Metanephros (tissue), 1 donor: ENCODE data around the gene TCTN3. TPM values are rescaled to one million over a fixed set of nuclear protein-coding genes. Genes with fewer than 3 reads are reported as not detected.

ENCODE experiments used
- total RNA-seq: library from RNA; depleted of rRNA; stranded (reverse); fragments of >200 nt; gene quantifications from one replicate; pipeline ENCODE4 v1.2.3, GENCODE V29; 2014

TCTN3 gene, protein sequence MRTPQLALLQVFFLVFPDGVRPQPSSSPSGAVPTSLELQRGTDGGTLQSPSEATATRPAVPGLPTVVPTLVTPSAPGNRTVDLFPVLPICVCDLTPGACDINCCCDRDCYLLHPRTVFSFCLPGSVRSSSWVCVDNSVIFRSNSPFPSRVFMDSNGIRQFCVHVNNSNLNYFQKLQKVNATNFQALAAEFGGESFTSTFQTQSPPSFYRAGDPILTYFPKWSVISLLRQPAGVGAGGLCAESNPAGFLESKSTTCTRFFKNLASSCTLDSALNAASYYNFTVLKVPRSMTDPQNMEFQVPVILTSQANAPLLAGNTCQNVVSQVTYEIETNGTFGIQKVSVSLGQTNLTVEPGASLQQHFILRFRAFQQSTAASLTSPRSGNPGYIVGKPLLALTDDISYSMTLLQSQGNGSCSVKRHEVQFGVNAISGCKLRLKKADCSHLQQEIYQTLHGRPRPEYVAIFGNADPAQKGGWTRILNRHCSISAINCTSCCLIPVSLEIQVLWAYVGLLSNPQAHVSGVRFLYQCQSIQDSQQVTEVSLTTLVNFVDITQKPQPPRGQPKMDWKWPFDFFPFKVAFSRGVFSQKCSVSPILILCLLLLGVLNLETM
- 48.3 TPM for total RNA-seq

DNA sequence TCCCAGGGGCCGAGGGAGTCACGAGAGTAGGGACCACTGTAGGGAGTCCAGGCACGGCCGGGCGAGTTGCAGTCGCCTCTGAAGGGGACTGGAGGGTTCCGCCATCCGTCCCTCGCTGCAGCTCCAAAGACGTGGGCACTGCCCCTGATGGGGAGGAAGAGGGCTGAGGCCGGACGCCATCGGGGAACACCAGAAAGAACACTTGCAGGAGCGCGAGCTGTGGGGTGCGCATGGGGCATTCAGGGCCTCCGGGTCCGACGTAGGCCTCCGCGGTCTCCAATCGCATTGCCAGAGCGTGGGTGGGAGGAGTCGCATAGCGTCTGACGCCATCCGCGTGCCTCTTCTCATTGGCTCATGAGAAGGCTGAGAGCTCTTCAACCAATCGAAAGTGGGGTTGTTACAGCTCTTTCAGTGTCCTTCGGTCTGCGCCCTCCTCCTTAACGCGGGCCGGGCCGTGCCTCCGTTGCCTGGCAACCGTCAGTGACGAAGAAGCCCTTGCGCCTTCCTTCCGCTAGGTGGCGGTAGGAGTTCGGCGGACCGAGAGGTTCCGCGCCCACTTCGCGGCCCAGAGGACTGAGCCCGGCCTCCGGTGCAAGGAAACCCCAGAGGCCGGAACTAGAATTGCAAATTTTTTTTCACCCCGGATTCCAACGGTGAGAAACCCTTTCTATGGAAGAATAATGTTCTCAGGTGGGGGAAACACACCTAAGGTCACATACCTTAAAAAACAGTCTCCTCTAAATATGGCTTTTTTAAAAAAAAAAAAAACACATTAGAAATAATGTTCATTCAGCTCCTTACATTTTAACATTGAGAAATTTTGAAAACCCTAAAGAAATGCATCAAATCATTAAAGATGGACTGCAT, at the start of gene TCTN3:
TCTN3 (minus strand) TSS at position 260 of the 867 bp plus-strand sequence; CDS start at position 232, 28 bp downstream.

DNA sequence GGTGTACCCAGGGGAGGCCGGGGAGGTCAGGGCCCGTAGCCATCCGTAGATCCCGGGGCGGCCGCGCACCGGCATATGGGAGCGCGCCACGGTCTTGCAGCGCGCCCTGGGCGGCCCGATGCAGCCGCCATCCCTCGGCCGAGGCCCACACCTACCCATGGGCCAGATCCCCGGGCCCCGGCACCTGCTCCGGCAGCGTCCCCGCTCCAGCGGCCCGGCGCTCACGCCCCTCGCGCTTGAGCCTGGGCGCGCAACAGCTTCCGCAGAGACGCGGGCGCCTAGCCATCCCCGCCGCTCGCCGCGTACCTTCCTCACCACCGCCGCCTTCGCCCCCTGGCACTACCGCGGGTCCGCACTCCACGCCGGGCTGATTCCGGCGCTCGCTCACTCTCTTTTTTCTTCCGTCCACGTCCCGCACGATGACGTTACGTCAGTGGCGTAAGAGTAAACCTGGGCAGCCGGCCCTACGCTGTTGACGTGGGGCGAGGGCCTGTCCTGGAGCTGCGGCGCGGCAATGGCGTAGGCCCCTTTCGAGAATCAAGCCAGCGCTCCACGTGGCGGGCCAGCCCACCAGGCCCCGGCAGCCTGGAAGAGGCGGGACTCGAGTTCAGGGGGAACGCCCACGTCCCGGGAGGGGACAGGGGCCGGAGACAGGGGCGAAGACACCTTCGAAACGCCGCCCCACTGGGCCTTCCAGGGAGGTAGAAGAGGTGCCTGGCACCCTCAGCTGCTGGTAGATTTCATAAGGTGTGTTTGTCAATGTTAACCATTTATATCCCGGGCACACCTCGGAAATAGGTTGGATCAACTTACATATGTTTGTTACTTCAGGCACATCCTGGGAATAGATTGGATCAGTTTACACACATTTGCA, 37.2 kb downstream of the TCTN3 start, which contains the start of gene ALDH18A1:
ALDH18A1 (minus strand) TSS at position 421 of the 874 bp plus-strand sequence. CDS start 3,334 bp downstream, outside the sequence.

Other genes starting within 250 kb of the TCTN3 start
- 45.0 TPM for gene SORBS1, start 132.6 kb downstream of the TCTN3 start, total RNA-seq
- gene ALDH18A1, start 37.2 kb downstream of the TCTN3 start, total RNA-seq: 64.1 TPM
- gene ENTPD1, start 62.2 kb upstream of the TCTN3 start, total RNA-seq: 28.9 TPM
- 3.8 TPM for gene CC2D2B, start 214.0 kb upstream of the TCTN3 start, total RNA-seq